Hematopoietic multipotent progenitor cell (in vitro differentiated cells): ENCODE data around the gene RGL3. TPM values are rescaled to one million over a fixed set of nuclear protein-coding genes. Genes with fewer than 3 reads are reported as not detected.
A peak's percentile ranks its signal among the peaks of the same experiment; 100 is the strongest.
"Not testable (repeated sequence)": the region's sequence is repeated elsewhere in the genome, so short reads cannot be mapped to it uniquely, and the experiment has no call there.

Source experiments
- DNase-seq, 3 donors: peaks; one replicate each; pipeline ENCODE4 v3.0.0-alpha.2; 2011 to 2015; ENCODE audit warnings: low read depth in 2 of 3, low spot score in 2 of 3
- total RNA-seq: library from RNA; depleted of rRNA; stranded (reverse); fragments of >200 nt; gene quantifications from one replicate; pipeline ENCODE4 v1.2.3, GENCODE V29; 2012

The RGL3 gene
- total RNA-seq, 1 donor, result not detected

GRCh38 chr19:11384778-11385129 lies 34.4 kb downstream of the RGL3 start:
- DNase-seq, result no peak

GRCh38 chr19:11383706-11384048 lies 35.4 kb downstream of the RGL3 start:
- no peak for DNase-seq

GRCh38 chr19:11382898-11383705 lies 36.0 kb downstream of the RGL3 start:
- DNase-seq, result peak in 2 of 3 donors; percentile 72 to 81

- peak; percentile 90 to 98 (median 97) for DNase-seq
Observed at GRCh38 chr19:11380653-11381537, 38.2 kb downstream of the RGL3 start.

- DNase-seq, result no peak
Observed at GRCh38 chr19:11379857-11380350, 39.2 kb downstream of the RGL3 start.

DNA sequence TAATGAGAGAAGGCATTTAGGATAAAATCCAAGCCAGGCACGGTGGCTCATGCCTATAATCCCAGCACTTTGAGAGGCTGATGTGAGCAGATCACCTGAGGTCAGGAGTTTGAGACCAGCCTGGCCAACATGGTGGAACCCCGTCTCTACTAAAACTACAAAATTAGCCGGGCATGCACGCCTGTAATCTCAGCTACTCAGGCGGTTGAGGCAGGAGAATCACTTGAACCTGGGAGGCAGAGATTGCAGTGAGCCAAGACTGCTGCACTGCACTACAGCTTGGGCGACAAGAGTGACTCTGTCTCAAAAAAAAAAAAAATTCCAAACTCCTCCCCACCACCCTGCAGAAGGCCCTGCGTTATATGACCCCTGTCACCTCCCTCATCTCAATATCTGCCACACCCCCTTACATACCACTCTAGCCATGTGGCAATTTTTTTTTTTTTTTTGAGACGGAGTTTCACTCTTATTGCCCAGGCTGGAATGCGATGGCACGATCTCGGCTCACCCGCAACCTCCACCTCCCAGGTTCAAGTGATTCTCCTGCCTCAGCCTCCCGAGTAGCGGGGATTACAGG lies 39.8 kb downstream of the RGL3 start:
- not testable (repeated sequence) for DNase-seq

- DNase-seq, result peak in 2 of 3 donors; percentile 52 to 64
Observed at GRCh38 chr19:11378319-11379189, 40.6 kb downstream of the RGL3 start.

DNA sequence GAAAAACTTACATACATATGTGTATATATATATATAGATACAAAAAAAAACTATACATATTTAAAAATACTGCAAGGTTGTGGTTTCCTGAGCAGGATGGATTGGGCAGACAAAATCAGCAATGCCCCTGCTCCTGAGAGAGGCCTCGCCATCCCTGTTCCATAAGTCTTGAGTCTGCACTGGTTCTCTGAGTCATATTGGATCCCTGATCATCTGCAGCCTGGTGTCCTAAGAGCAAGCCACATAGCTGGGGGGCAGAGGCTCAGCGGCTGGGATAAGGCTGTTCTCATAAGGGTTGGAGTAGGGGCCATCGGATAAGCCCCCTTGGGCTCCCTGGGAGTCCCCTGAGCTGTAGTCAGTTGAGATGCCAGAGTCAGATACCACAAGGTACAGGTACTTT lies 41.4 kb downstream of the RGL3 start:
- no peak for DNase-seq

GRCh38 chr19:11377237-11377636 lies 41.9 kb downstream of the RGL3 start:
- no peak for DNase-seq

- DNase-seq, result peak; percentile 47 to 79 (median 70)
Observed at GRCh38 chr19:11375143-11375948, 43.8 kb downstream of the RGL3 start.

DNA sequence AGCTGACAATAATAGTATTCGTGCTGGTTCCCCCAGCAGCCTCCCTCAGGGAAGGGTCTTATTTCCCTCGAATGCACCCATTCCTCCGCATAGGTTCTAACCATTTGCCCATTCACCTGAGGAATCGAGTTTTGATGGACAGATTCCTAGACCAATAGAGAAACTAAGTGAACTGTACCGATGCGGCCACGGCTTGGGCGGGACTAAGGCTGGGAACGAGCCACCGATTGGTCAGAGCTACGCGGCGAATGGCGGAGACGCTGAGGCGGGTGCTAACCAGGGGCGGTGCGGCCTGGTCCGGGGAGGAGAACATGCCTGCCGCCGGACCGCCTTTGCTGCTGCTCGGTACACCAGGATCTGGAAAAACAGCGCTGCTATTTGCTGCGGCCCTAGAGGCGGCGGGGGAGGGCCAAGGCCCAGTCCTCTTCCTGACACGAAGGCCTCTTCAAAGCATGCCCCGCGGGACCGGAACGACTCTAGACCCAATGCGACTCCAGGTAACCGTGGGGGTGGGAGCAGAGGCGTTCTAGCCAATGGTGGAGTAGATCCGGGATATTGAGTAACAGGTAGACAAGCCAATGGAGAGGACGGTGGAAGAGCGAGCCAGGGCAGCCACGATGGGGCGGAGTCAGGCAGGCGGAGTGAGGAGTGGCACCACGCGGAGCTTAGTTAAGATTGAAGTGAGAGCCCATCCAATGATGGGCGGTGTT lies 44.5 kb downstream of the RGL3 start, which contains the start of gene SWSAP1:
Gene SWSAP1, plus strand, starts transcription at position 234 of the 710 bp plus-strand sequence. Its CDS starts 15 bp downstream, at position 249.
- DNase-seq, result peak; percentile 91 to 100 (median 99)

DNA sequence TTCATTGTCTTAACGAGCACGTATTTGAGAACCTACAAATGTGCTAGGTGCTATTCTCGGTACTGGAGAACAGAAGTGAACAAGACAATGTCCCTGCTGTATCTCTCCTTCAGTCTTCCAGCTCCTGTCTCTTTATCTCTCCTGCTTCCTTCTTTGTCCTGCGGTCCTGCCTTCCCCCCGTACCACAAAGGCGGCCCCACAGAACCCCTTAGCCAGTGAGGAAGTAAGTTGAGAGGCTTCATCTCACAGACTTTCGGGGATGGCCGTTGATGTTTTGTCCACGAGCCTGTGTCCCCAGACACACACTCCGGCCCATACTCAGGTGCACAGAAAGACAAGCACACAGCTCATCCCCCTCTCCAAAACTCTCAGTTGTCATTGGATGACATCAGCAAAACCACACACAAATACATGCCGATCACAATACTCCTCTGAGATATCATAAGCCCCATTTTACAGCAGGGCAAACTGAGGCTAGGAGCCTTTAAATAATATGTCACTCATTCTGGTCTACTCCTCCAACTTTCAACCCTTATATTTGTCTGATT lies 45.2 kb downstream of the RGL3 start:
- DNase-seq, result peak in 1 of 3 donors; percentile 48

GRCh38 chr19:11373166-11373884 lies 45.8 kb downstream of the RGL3 start:
- DNase-seq, result peak in 1 of 3 donors; percentile 53

- no peak for DNase-seq
Observed at GRCh38 chr19:11370744-11371143, 48.4 kb downstream of the RGL3 start.

GRCh38 chr19:11367528-11367927 lies 51.6 kb downstream of the RGL3 start:
- no peak for DNase-seq

DNA sequence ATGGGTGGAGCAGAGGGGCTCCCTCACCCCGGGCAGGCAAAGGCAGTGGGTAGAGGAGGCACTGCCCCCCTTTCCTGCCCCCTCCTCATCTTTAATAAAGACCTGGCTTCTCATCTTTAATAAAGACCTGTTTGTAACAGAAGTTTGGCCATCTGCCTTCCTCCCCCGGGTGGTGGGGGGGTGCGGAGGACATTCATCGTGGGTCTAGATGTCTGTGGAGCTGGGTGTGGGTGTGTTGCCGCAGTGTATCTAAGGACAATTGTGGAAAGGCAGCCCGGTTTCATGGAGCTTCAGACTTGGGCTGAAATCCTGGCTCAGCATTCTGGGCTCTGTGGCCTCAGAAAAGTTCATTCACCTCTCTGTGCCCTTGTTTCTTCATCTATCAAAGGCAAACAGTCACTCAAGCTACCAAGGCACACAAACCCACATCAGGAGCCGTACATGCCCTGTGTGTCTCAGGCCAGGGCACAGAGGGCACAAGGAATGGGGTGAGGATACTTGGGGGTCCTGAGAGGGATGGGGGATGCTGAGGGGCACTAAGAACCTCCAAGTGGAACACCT lies 53.5 kb downstream of the RGL3 start:
- no peak for DNase-seq

DNA sequence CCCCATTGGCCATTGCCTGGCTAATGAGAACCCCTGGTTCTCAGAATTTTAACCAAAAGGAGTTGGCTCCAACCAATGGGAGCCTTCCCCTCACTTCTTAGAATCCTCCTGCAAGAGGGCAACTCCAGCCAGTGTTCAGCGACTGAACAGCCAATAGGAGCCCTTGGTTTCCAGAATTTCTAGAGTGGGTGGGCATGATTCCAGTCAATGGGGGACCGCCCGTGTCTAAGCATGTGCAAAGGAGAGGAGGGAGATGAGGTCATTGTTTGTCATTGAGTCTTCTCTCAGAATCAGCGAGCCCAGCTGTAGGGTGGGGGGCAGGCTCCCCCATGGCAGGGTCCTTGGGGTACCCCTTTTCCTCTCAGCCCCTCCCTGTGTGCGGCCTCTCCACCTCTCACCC lies 54.2 kb downstream of the RGL3 start:
- DNase-seq, result no peak
